AG08395 (cell line): ENCODE data around the gene PHACTR1.
A peak's percentile ranks its signal among the peaks of the same experiment; 100 is the strongest.

Experiments used
- DNase-seq: peaks from one replicate; pipeline ENCODE4 v3.0.0; 2012; ENCODE audit warnings: mixed read lengths, low spot score

Gene PHACTR1

GRCh38 chr6:12848964-12849808, 132.6 kb downstream of the PHACTR1 start:
- DNase-seq = no peak

- DNase-seq = peak; percentile 16
Measured at GRCh38 chr6:12849809-12850198, 133.2 kb downstream of the PHACTR1 start.

GRCh38 chr6:12851123-12851695, 134.6 kb downstream of the PHACTR1 start:
- peak; percentile 10 for DNase-seq

GRCh38 chr6:12861603-12862002, 145.0 kb downstream of the PHACTR1 start:
- no peak for DNase-seq

GRCh38 chr6:12865117-12865516, 148.6 kb downstream of the PHACTR1 start:
- DNase-seq = no peak

- no peak for DNase-seq
Measured at GRCh38 chr6:12865671-12866181, 149.2 kb downstream of the PHACTR1 start.

- DNase-seq = no peak
Measured at GRCh38 chr6:12866422-12867029, 150.0 kb downstream of the PHACTR1 start.

- no peak for DNase-seq
Measured at GRCh38 chr6:12869816-12870432, 153.4 kb downstream of the PHACTR1 start.

- DNase-seq = no peak
Measured at GRCh38 chr6:12873691-12874090, 157.1 kb downstream of the PHACTR1 start.

- DNase-seq = peak; percentile 79
Measured at GRCh38 chr6:12875051-12875450, 158.5 kb downstream of the PHACTR1 start.

- DNase-seq = no peak
Measured at GRCh38 chr6:12878741-12879140, 162.2 kb downstream of the PHACTR1 start.

- DNase-seq = no peak
Measured at GRCh38 chr6:12882761-12883290, 166.3 kb downstream of the PHACTR1 start.

GRCh38 chr6:12884983-12885382, 168.4 kb downstream of the PHACTR1 start:
- peak; percentile 39 for DNase-seq

- peak; percentile 35 for DNase-seq
Measured at GRCh38 chr6:12886961-12887775, 170.6 kb downstream of the PHACTR1 start.

- no peak for DNase-seq
Measured at GRCh38 chr6:12890171-12890790, 173.7 kb downstream of the PHACTR1 start.

- DNase-seq = no peak
Measured at GRCh38 chr6:12891595-12891994, 175.0 kb downstream of the PHACTR1 start.

GRCh38 chr6:12892151-12892550, 175.6 kb downstream of the PHACTR1 start:
- no peak for DNase-seq

GRCh38 chr6:12893036-12893435, 176.5 kb downstream of the PHACTR1 start:
- DNase-seq = no peak

- DNase-seq = no peak
Measured at GRCh38 chr6:12895721-12896120, 179.2 kb downstream of the PHACTR1 start.

- no peak for DNase-seq
Measured at GRCh38 chr6:12896208-12896733, 179.7 kb downstream of the PHACTR1 start.

- DNase-seq = no peak
Measured at GRCh38 chr6:12898603-12899002, 182.0 kb downstream of the PHACTR1 start.
